GM12878 (cell line): ENCODE data around the gene NCKIPSD. TPM values are rescaled to one million over a fixed set of nuclear protein-coding genes. Genes with fewer than 3 reads are reported as not detected.

Experiments
- ATAC-seq: fragments of 200-7000 bp; cut with Tn5 transposase; 3 replicates; pipeline ENCODE4 v1.9.1; 2020; ENCODE audit warnings: mild to moderate bottlenecking, moderate library complexity
- BruUV-seq: library from RNA; stranded (reverse); fragments of 400-500 nt; replicated peaks from 2 replicates; lab custom pipeline; 2021; lab: Mats Ljungman, UMichigan
- CTCF ChIA-PET: fragments of 300-600 bp; sonication (Branson Sonifier 250); formaldehyde crosslinking; extraction: SDS; loops from one replicate; lab custom pipeline; 2021; ENCODE audit warnings: inconsistent platforms; lab: Yijun Ruan, JAX
- POLR2A ChIA-PET: fragments of 350-600 bp; formaldehyde crosslinking; extraction: SDS; loops from one replicate; lab custom pipeline; 2021; ENCODE audit warnings: inconsistent platforms; lab: Charles Lee
- RAD21 ChIA-PET: fragments of 300-600 bp; sonication (Branson Sonifier 250); formaldehyde crosslinking; loops from one replicate; lab custom pipeline; 2023; ENCODE audit warnings: antibody characterized with exemption; ENCODE audit not compliant: unreplicated experiment; lab: Charles Lee
- SMC1A ChIA-PET: fragments of 300-600 bp; sonication (Branson Sonifier 250); formaldehyde crosslinking; loops from one replicate; lab custom pipeline; 2023; ENCODE audit not compliant: unreplicated experiment, uncharacterized antibody; lab: Charles Lee
- DNase-seq: peaks from one replicate; pipeline ENCODE4 v3.0.0-alpha.2; 2011; ENCODE audit warnings: low read depth, low spot score
- FAIRE-seq: peaks from 3 replicates; lab custom pipeline; 2011; peaks lifted over from hg19 to GRCh38; lab: Jason Lieb, UNC
- H2AFZ ChIP-seq: 2 replicates; pipeline ENCODE4 v1.6.0; 2011; ENCODE audit warnings: low read depth, low read length, control low read depth; ENCODE audit not compliant: control insufficient read depth
- H3K27ac ChIP-seq: 2 replicates; pipeline ENCODE4 v1.5.1; 2011; ENCODE audit warnings: control low read depth; ENCODE audit not compliant: control insufficient read depth, insufficient read depth
- H3K27me3 ChIP-seq, 2 experiments: replicated peaks in 1 of 2; 2 replicates each; pipeline versions ENCODE4 v1.6.0 to v1.6.1; 2011; ENCODE audit warnings: low read length in 1 of 2; ENCODE audit not compliant: control insufficient read depth in 2 of 2, insufficient read depth in 2 of 2
- H3K36me3 ChIP-seq, 2 experiments: 2 replicates each; pipeline ENCODE4 v1.5.1; 2011; ENCODE audit warnings: low read length in 1 of 2; ENCODE audit not compliant: control insufficient read depth in 2 of 2, insufficient read depth in 2 of 2
- H3K4me1 ChIP-seq: 2 replicates; pipeline ENCODE4 v1.6.1; 2011; ENCODE audit warnings: mild to moderate bottlenecking, low read length, moderate library complexity, mixed read lengths; ENCODE audit not compliant: control insufficient read depth, insufficient read depth
- H3K4me2 ChIP-seq: 2 replicates; pipeline ENCODE4 v1.6.0; 2011; ENCODE audit warnings: control low read depth; ENCODE audit not compliant: control insufficient read depth, insufficient read depth
- H3K4me3 ChIP-seq: fragments of 200-600 bp; sonication (generic); 2 replicates; pipeline ENCODE4 v1.5.1; 2016
- H3K79me2 ChIP-seq: 2 replicates; pipeline ENCODE4 v1.6.0; 2011; ENCODE audit warnings: low read length; ENCODE audit not compliant: control insufficient read depth, insufficient read depth
- H3K9ac ChIP-seq: 2 replicates; pipeline ENCODE4 v1.8.0; 2011; ENCODE audit warnings: low read length, control low read depth, mixed read lengths; ENCODE audit not compliant: control insufficient read depth, insufficient read depth
- H3K9me3 ChIP-seq: replicated peaks from 3 replicates; pipeline ENCODE4 v1.5.1; 2011; ENCODE audit warnings: mild to moderate bottlenecking, low read length; ENCODE audit not compliant: control insufficient read depth, insufficient read depth
- H4K20me1 ChIP-seq: 2 replicates; pipeline ENCODE4 v1.6.0; 2011; ENCODE audit not compliant: control insufficient read depth, insufficient read depth
- CHD2 ChIP-seq: IDR thresholded peaks from 2 replicates; pipeline ENCODE4 v1.6.1; 2011; ENCODE audit warnings: low read depth, low read length, improper control_type of control experiment, borderline replicate concordance
- DPF2 ChIP-seq: fragments of 450-650 bp; IDR thresholded peaks from 2 replicates; pipeline ENCODE4 v1.6.1; 2017; ENCODE audit warnings: mild to moderate bottlenecking
- EZH2 ChIP-seq: IDR thresholded peaks from 2 replicates; pipeline ENCODE4 v1.6.1; 2012; ENCODE audit warnings: low read depth, mild to moderate bottlenecking, control low read depth, inconsistent platforms, low read length, borderline replicate concordance; ENCODE audit not compliant: control insufficient read depth
- GABPA ChIP-seq: IDR thresholded peaks from 2 replicates; pipeline ENCODE4 v1.6.1; 2014; ENCODE audit warnings: antibody characterized with exemption, low read depth, mild to moderate bottlenecking, inconsistent platforms
- HDAC2 ChIP-seq: fragments of 200-600 bp; sonication (generic); IDR thresholded peaks from 2 replicates; pipeline ENCODE4 v1.6.1; 2017
- MTA2 ChIP-seq: fragments of 450-650 bp; IDR thresholded peaks from 2 replicates; pipeline ENCODE4 v1.6.1; 2016; ENCODE audit warnings: low read depth, mild to moderate bottlenecking, moderate library complexity
- NBN ChIP-seq: fragments of 450-650 bp; IDR thresholded peaks from 2 replicates; pipeline ENCODE4 v1.6.1; 2016
- NFXL1 ChIP-seq: fragments of 450-650 bp; IDR thresholded peaks from 2 replicates; pipeline ENCODE4 v1.6.1; 2017; ENCODE audit warnings: antibody characterized with exemption, mild to moderate bottlenecking, borderline replicate concordance
- SMC3 ChIP-seq: IDR thresholded peaks from 2 replicates; pipeline ENCODE4 v1.6.1; 2011; ENCODE audit warnings: low read length, improper control_type of control experiment, borderline replicate concordance
- SUPT20H ChIP-seq: IDR thresholded peaks from 2 replicates; pipeline ENCODE4 v1.6.1; 2011; ENCODE audit warnings: low read depth, mild to moderate bottlenecking, low read length, moderate library complexity, borderline replicate concordance; ENCODE audit not compliant: control insufficient read depth
- WRNIP1 ChIP-seq: IDR thresholded peaks from 2 replicates; pipeline ENCODE4 v1.6.1; 2011; ENCODE audit warnings: low read depth, low read length, improper control_type of control experiment, borderline replicate concordance
- in situ Hi-C: fragments of 300-500 bp; cut with MboI; formaldehyde crosslinking; loops from 9 replicates; pipeline ENCODE4 v1.14.3; 2018; ENCODE audit warnings: mixed read lengths
- intact Hi-C: fragments of 100-400 bp; cut with micrococcal nuclease; formaldehyde crosslinking; loops from one replicate; pipeline ENCODE4 v1.14.2; 2022; ENCODE audit not compliant: unreplicated experiment
- polyA plus RNA-seq, 11 experiments: library from polyadenylated mRNA; depleted of rRNA in 4 of 11; unstranded in 6 of 11; stranded (reverse) in 5 of 11; fragments of >200 nt; fragmentation: Nextera tagmentation in 4 of 11; fragmentation: Illumina TruSeq in 1 of 11; extraction: Ambion mirVana in 4 of 11; extraction: Trizol in 1 of 11; gene quantifications; 1 replicate in 1 of 11; 2 replicates in 10 of 11; pipeline versions ENCODE4 v1.2.1 to v1.2.3, GENCODE V29; 2011 to 2016; ENCODE audit warnings: inconsistent platforms in 2 of 11, missing spikeins in 2 of 11, low read depth in 1 of 11
- total RNA-seq, 4 experiments: library from RNA; depleted of rRNA in 3 of 4; stranded (reverse); fragments of >200 nt in 3 of 4; fragmentation: Illumina TruSeq in 1 of 4; extraction: Trizol in 1 of 4; gene quantifications; 2 replicates each; pipeline versions ENCODE4 v1.2.1 to v1.2.3, GENCODE V29; 2013 to 2021

Gene NCKIPSD
- total and polyA plus RNA-seq, 10 of the 15 experiments (the other 5 are each of a cell fraction or from before 2014, with no cell fraction given): 0.93 to 31.6 (median 15.2) TPM

DNA sequence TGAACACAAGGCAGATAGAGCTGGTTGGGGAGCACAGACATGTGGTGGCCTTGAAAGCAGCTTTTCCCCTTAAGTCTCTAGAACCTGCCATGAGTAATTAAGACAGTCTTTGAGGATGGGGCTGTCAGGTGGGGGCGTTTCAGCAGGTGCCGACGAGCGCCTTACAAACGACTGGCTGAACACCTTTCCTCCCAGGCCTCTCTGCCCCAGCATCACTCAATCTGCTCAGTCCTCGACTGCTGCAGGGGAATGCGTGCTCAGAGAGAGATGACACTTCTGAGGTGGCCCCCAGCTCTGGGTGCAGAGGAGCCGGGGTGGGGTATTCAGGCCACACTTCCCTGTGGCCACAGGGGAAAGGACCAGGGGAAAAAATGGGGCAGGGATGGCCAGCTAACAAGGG lies 8.1 kb upstream of the NCKIPSD start (continued):
- TF ChIP-seq MTA2 (no peak), CHD2 (no peak), WRNIP1 (no peak), NBN (no peak), SMC3 (no peak), GABPA (no peak), HDAC2 (no peak), NFXL1 (no peak), EZH2 (no peak)

DNA sequence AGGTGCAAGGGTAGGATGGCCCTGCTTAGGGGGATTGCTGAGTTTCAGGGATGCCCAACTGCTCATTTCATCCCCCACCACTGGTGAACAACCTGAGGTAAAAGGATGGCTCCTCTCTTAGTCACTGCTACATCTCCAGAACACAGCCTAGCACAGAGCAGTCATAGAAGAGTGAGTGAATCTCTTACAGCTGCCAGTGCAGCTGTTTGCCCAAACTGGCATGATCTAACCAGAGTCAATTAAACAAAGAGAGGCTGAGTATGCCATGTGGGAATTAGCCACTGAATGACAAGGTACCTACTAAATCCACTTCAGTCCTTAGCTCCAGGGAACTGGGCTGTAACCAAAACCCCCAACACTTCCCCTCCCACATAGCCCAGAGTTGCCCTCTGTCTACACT lies 6.8 kb upstream of the NCKIPSD start:
- no peak for TF ChIP-seq SUPT20H
- no peak for TF ChIP-seq DPF2
- H3K9me3 ChIP-seq: no peaks in the 10 kb centered on the region
- ChIA-PET RAD21 (no interaction called here), POLR2A (interaction anchor here (0.8 kb wide), 1 partner anchor 16 kb away, joined by 3 read pairs; no protein-coding TSS in a partner anchor), CTCF (interaction anchor here (0.9 kb wide), 1 partner anchor 257 kb away, joined by 4 read pairs; no protein-coding TSS in a partner anchor), SMC1A (interaction anchor here (0.6 kb wide), 1 partner anchor 1333 kb away, joined by 5 read pairs; no protein-coding TSS in a partner anchor)
- FAIRE-seq: no peak
- no peak overlapping the region for H3K4me3 ChIP-seq
- DNase-seq: no peak
- no peaks in the 10 kb centered on the region for H3K27me3 ChIP-seq
- in situ Hi-C loops (no loop called here), intact Hi-C loops (no loop called here)
- no peaks in the 10 kb centered on the region for H3K4me1 ChIP-seq
- no peak overlapping the region for H3K4me2 ChIP-seq
- BruUV-seq: no TSS peak
- no peak overlapping the region for H3K9ac ChIP-seq
- H2AFZ ChIP-seq: no peak overlapping the region
- peaks cover 5% of the 10 kb centered on the region for H3K79me2 ChIP-seq
- peaks cover 41 to 48% of the 10 kb centered on the region in 2 experiments for H3K36me3 ChIP-seq
- H3K27ac ChIP-seq: no peak overlapping the region
- no peak for ATAC-seq
- H4K20me1 ChIP-seq: no peaks in the 10 kb centered on the region; the same call in none of the 2 replicates
